Activated B cell treated with CpG ODN at 0.5 μM for 24 hours (primary cell): Measurements from ENCODE around the gene CCER1. TPM values are rescaled to one million over a fixed set of nuclear protein-coding genes. Genes with fewer than 3 reads are reported as not detected.

Experiments used
- ATAC-seq: fragments of 200-7000 bp; cut with Tn5 transposase; one replicate; pipeline ENCODE4 v1.10.0; 2021; ENCODE audit warnings: low read depth, mild to moderate bottlenecking, moderate library complexity
- CTCF ChIA-PET: fragments of 350-600 bp; sonication (Branson Sonifier 250); formaldehyde crosslinking; loops from one replicate; lab custom pipeline; 2021; ENCODE audit warnings: antibody characterized with exemption; lab: Charles Lee
- POLR2A ChIA-PET: fragments of 350-600 bp; sonication (Branson Sonifier 250); formaldehyde crosslinking; loops from one replicate; lab custom pipeline; 2021; ENCODE audit warnings: antibody characterized with exemption; lab: Charles Lee
- DNase-seq: peaks from one replicate; pipeline ENCODE4 v3.0.0; 2022
- H3K27ac Mint-ChIP-seq: one replicate; pipeline ENCODE4 v1.8.0; 2020; ENCODE audit warnings: mixed read lengths
- H3K27me3 Mint-ChIP-seq: one replicate; pipeline ENCODE4 v1.8.0; 2021; ENCODE audit warnings: mixed read lengths
- H3K36me3 Mint-ChIP-seq: one replicate; pipeline ENCODE4 v1.8.0; 2021; ENCODE audit warnings: low read depth, mixed read lengths
- H3K4me1 Mint-ChIP-seq: one replicate; pipeline ENCODE4 v1.8.0; 2021; ENCODE audit warnings: mixed read lengths
- H3K4me3 Mint-ChIP-seq: one replicate; pipeline ENCODE4 v1.8.0; 2020; ENCODE audit warnings: mild to moderate bottlenecking, mixed read lengths
- H3K9me3 Mint-ChIP-seq: one replicate; pipeline ENCODE4 v1.8.0; 2020; ENCODE audit warnings: mixed read lengths
- CTCF ChIP-seq: fragments of 200-600 bp; IDR thresholded peaks from one replicate; pipeline ENCODE4 v1.8.0; 2022; ENCODE audit warnings: antibody characterized with exemption, mild to moderate bottlenecking
- intact Hi-C: fragments of 100-400 bp; cut with micrococcal nuclease; formaldehyde crosslinking; loops from one replicate; pipeline ENCODE4 v1.15.1; 2024
- total RNA-seq: library from RNA; stranded (reverse); gene quantifications from 2 replicates; pipeline ENCODE4 v1.2.3, GENCODE V29; 2022

Gene CCER1
- total RNA-seq, 1 donor from 2014 or later: not detected

GRCh38 chr12:90995010-90995409, 40.0 kb upstream of the CCER1 start:
- H3K27me3 Mint-ChIP-seq: peaks cover 2% of the 10 kb centered on the region
- POLR2A ChIA-PET: no interaction called here
- ATAC-seq: no peak
- no peaks in the 10 kb centered on the region for H3K9me3 Mint-ChIP-seq
- TF ChIP-seq CTCF: no peak
- H3K4me3 Mint-ChIP-seq: no peak overlapping the region
- no peaks in the 10 kb centered on the region for H3K36me3 Mint-ChIP-seq
- H3K27ac Mint-ChIP-seq: no peak overlapping the region
- H3K4me1 Mint-ChIP-seq: no peaks in the 10 kb centered on the region
- intact Hi-C loops: no loop called here
- DNase-seq: no peak
- CTCF ChIA-PET: no interaction called here

- ChIA-PET CTCF (no interaction called here), POLR2A (no interaction called here)
- Mint-ChIP-seq H3K4me3 (no peak overlapping the region), H3K4me1 (no peaks in the 10 kb centered on the region), H3K27me3 (peaks cover 2% of the 10 kb centered on the region), H3K9me3 (no peaks in the 10 kb centered on the region), H3K36me3 (no peaks in the 10 kb centered on the region), H3K27ac (no peak overlapping the region)
- intact Hi-C loops: no loop called here
- TF ChIP-seq CTCF: no peak
- no peak for ATAC-seq
- no peak for DNase-seq
Observed at GRCh38 chr12:90991952-90992465, 37.0 kb upstream of the CCER1 start.

- TF ChIP-seq CTCF: no peak
- ChIA-PET POLR2A (no interaction called here), CTCF (no interaction called here)
- Mint-ChIP-seq H3K27me3 (peaks cover 2% of the 10 kb centered on the region), H3K4me3 (no peak overlapping the region), H3K4me1 (no peaks in the 10 kb centered on the region), H3K9me3 (no peaks in the 10 kb centered on the region), H3K27ac (no peak overlapping the region), H3K36me3 (no peaks in the 10 kb centered on the region)
- DNase-seq: no peak
- no peak for ATAC-seq
- intact Hi-C loops: no loop called here
Observed at GRCh38 chr12:90990611-90991010, 35.6 kb upstream of the CCER1 start.

- POLR2A ChIA-PET: no interaction called here
- no peak for TF ChIP-seq CTCF
- no peaks in the 10 kb centered on the region for H3K36me3 Mint-ChIP-seq
- no peak for ATAC-seq
- no peak overlapping the region for H3K27ac Mint-ChIP-seq
- CTCF ChIA-PET: no interaction called here
- H3K4me1 Mint-ChIP-seq: no peaks in the 10 kb centered on the region
- H3K4me3 Mint-ChIP-seq: no peak overlapping the region
- no peak for DNase-seq
- H3K9me3 Mint-ChIP-seq: no peaks in the 10 kb centered on the region
- peaks cover 2% of the 10 kb centered on the region for H3K27me3 Mint-ChIP-seq
- intact Hi-C loops: no loop called here
Observed at GRCh38 chr12:90989686-90990111, 34.7 kb upstream of the CCER1 start.

GRCh38 chr12:90987520-90987919, 32.5 kb upstream of the CCER1 start:
- intact Hi-C loops: no loop called here
- no peak for TF ChIP-seq CTCF
- DNase-seq: no peak
- CTCF ChIA-PET: no interaction called here
- Mint-ChIP-seq H3K4me1 (no peaks in the 10 kb centered on the region), H3K9me3 (no peaks in the 10 kb centered on the region), H3K36me3 (no peaks in the 10 kb centered on the region), H3K4me3 (no peak overlapping the region), H3K27me3 (peaks cover 8% of the 10 kb centered on the region), H3K27ac (no peak overlapping the region)
- POLR2A ChIA-PET: no interaction called here
- no peak for ATAC-seq
